Effector memory CD8-positive, alpha-beta T cell (primary cell): ENCODE data around the gene BARX1.
"Not testable (repeated sequence)": the region's sequence is repeated elsewhere in the genome, so short reads cannot be mapped to it uniquely, and the experiment has no call there.

Experiments used
- ATAC-seq: fragments of 150-1000 bp; cut with Tn5 transposase; replicated peaks from 2 replicates; pipeline ENCODE4 v1.10.0; 2021; ENCODE audit warnings: mild to moderate bottlenecking, moderate library complexity
- DNase-seq, 3 experiments: peaks; one replicate each; pipeline ENCODE4 v3.0.0; 2021
- H3K27ac Mint-ChIP-seq, 2 donors: one replicate each; pipeline ENCODE4 v1.8.0; 2022; ENCODE audit warnings: mild to moderate bottlenecking in 2 of 2, mixed read lengths in 2 of 2, moderate library complexity in 2 of 2
- H3K27me3 Mint-ChIP-seq, 2 donors: one replicate each; pipeline ENCODE4 v1.8.0; 2022; ENCODE audit warnings: mixed read lengths in 2 of 2
- H3K36me3 Mint-ChIP-seq: one replicate; pipeline ENCODE4 v1.8.0; 2022; ENCODE audit warnings: mild to moderate bottlenecking, moderate library complexity, mixed read lengths; ENCODE audit not compliant: insufficient read depth
- H3K4me1 Mint-ChIP-seq, 2 donors: one replicate each; pipeline ENCODE4 v1.8.0; 2022; ENCODE audit warnings: low read depth in 2 of 2, mixed read lengths in 2 of 2
- H3K4me3 Mint-ChIP-seq, 2 donors: one replicate each; pipeline ENCODE4 v1.8.0; 2022; ENCODE audit warnings: mild to moderate bottlenecking in 2 of 2, mixed read lengths in 2 of 2, moderate library complexity in 2 of 2
- H3K9me3 Mint-ChIP-seq, 2 donors: one replicate each; pipeline ENCODE4 v1.8.0; 2022; ENCODE audit warnings: mixed read lengths in 2 of 2

BARX1 gene

DNA sequence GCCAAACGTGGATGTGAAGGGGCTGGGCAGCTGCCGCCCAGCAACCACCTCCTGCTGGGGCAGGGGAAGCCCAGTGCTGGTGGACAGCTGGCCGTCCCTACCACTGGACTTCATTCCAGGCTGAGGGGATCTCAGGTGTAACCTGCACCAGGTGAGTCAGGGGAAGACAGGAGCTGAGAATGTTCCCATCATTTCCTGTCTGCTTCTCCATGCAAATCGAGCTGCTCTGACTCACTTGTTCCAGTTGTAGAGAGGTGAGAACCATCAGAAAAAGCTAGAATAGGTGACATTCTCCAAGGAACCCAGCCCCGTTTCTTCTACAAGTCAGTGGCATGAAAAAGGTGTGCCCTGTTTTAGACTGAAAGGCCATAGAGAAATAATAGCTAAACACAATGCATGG, 21.8 kb upstream of the BARX1 start:
- DNase-seq (no peak), ATAC-seq (no peak)
- H3K27me3 Mint-ChIP-seq: peaks cover 29 to 70% of the 10 kb centered on the region in 2 donors
- H3K4me1 Mint-ChIP-seq: no peaks in the 10 kb centered on the region
- no peak overlapping the region for H3K27ac Mint-ChIP-seq
- peaks cover 0 to 7% of the 10 kb centered on the region in 2 donors for H3K9me3 Mint-ChIP-seq
- H3K4me3 Mint-ChIP-seq: no peak overlapping the region
- no peaks in the 10 kb centered on the region for H3K36me3 Mint-ChIP-seq

DNA sequence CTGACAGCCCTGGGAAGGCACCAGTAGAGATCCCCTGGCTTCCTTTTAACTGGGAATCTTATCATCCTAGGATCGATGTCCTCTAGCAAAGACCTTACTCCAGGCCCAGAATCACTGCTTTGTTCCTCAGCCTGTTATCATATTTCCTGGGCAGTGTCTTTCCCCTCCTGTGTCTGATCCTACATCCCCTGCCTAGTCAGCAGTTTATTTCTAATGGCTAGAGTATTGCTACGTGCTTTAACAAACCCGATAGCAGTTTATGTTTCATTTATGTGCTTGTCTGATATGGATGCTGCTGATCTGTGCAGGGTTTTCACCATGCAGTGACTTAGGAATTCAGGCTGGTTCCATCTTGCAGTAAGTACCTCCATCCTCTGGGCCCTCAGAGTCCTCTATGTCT, 20.9 kb upstream of the BARX1 start:
- H3K27ac Mint-ChIP-seq: no peak overlapping the region

DNA sequence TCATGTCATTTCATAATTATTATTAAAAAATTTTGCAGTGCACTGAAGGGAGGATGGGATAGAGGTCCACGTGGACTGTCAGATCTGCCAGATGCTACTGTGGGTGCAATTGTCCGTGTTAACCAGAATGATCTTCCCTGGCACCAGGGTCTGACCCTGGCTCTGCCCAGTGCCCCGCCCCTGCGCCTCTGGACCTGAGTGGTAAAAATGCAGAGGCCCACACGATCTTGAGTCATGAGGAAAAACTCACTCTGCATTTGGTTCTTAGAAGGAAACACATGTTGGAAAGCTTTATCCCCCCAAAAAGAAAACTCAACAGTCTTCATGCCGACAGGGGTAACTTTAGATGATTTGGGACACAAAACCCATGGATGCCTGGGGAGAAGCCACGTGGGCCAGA, 20.1 kb upstream of the BARX1 start:
- ATAC-seq: no peak
- Mint-ChIP-seq H3K27me3 (peaks cover 28 to 75% of the 10 kb centered on the region in 2 donors), H3K9me3 (peaks cover 0 to 7% of the 10 kb centered on the region in 2 donors), H3K4me3 (no peak overlapping the region), H3K36me3 (no peaks in the 10 kb centered on the region), H3K27ac (no peak overlapping the region), H3K4me1 (no peaks in the 10 kb centered on the region)
- DNase-seq: no peak

More for the DNA sequence above, 20.9 kb upstream of the BARX1 start:
- H3K27me3 Mint-ChIP-seq: peaks cover 21 to 70% of the 10 kb centered on the region in 2 donors
- no peaks in the 10 kb centered on the region for H3K36me3 Mint-ChIP-seq
- peaks cover 0 to 7% of the 10 kb centered on the region in 2 donors for H3K9me3 Mint-ChIP-seq
- H3K4me3 Mint-ChIP-seq: no peak overlapping the region
- DNase-seq (no peak), ATAC-seq (no peak)
- H3K4me1 Mint-ChIP-seq: no peaks in the 10 kb centered on the region

GRCh38 chr9:93974151-93974550, 19.0 kb upstream of the BARX1 start:
- Mint-ChIP-seq H3K9me3 (peaks cover 0 to 7% of the 10 kb centered on the region in 2 donors), H3K36me3 (no peaks in the 10 kb centered on the region), H3K4me1 (no peaks in the 10 kb centered on the region), H3K27ac (no peak overlapping the region), H3K27me3 (peaks cover 18 to 75% of the 10 kb centered on the region in 2 donors), H3K4me3 (no peak overlapping the region)
- ATAC-seq (no peak), DNase-seq (no peak)

DNA sequence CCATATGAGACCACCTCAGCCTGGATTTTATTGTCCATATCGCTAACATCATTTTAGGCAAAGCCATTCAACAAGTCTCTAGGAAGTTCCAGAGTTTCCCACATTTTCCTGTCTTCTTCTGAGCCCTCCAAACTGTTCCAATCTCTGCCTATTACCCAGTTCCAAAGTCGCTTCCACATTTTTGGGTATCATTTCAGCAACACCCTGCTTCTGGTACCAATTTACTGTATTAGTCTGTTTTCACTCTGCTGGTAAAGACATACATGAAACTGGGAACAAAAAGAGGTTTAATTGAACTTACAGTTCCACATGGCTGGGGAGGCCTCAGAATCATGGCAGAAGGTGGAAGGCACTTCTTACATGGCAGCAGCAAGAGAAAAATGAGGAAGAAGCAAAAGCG, 17.5 kb upstream of the BARX1 start:
- not testable (repeated sequence) for H3K9me3 Mint-ChIP-seq, H3K4me3 Mint-ChIP-seq, H3K4me1 Mint-ChIP-seq, H3K27ac Mint-ChIP-seq, ATAC-seq, H3K36me3 Mint-ChIP-seq, DNase-seq
- peaks cover 18 to 70% of the 10 kb centered on the region in 2 donors for H3K27me3 Mint-ChIP-seq

DNA sequence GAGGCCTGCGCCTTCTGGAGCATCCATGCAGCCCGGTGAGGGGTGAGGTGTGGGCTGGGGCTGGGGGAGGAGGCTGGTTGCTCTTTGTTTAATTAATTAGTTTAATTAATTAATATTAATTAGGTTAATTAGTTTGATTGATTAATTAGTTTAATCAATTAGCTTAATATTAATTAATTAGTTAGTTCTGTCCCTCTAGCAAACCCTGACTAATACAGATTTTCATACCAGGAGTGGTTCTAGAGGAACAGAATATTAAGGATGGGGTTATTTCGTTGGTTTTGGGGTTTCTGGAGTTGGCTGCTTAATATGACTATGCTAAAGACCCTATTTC, 14.1 kb upstream of the BARX1 start:
- H3K9me3 Mint-ChIP-seq: peaks cover 0 to 7% of the 10 kb centered on the region in 2 donors
- no peaks in the 10 kb centered on the region for H3K36me3 Mint-ChIP-seq
- no peak for DNase-seq
- H3K27me3 Mint-ChIP-seq: peaks cover 40 to 82% of the 10 kb centered on the region in 2 donors
- no peak overlapping the region for H3K27ac Mint-ChIP-seq
- no peaks in the 10 kb centered on the region for H3K4me1 Mint-ChIP-seq
- no peak overlapping the region for H3K4me3 Mint-ChIP-seq
- no peak for ATAC-seq

DNA sequence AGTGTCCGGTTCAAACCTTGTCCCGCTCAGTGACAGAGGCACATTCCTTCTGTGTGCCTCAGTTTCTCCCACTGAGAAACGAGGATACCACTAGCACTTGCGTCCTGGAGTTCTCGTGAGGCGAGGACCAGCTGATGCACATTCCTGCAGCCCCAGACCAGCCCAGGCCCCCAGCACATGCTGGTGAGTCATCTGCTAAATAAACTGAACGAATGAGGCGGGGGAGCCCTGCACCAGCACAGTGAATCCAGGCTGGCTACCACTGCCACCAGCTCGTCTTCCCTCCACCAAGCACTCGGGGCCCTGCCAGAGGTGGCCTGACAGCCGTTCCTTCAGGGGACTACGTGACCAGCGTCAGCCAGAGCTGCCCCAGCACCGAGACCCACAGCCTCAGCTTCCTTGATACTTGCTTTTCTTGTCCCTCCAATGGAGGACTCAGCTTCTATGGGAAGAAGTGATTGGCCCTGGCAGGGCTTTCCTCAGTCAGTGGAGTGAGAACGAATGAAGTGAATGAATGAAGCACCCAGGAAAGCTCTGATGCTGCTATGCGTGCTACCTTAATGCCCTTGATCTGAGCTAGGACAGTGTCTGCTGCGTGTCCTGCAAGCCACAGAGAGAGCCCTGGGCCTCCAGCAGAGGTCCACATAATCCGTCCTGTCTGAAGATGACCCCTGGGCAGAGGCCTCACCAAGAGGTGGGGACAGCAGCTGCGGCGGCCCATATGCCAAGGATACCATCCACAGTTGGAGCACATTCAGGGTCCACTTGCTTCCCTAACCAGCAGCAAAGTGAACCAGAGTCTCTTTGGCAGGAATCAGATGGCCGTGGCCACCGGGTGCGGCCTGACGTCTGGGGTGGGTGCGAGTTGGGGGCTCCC, 13.5 kb upstream of the BARX1 start:
- no peak overlapping the region for H3K4me3 Mint-ChIP-seq
- H3K36me3 Mint-ChIP-seq: no peaks in the 10 kb centered on the region
- H3K9me3 Mint-ChIP-seq: peaks cover 0 to 7% of the 10 kb centered on the region in 2 donors
- no peak overlapping the region for H3K27ac Mint-ChIP-seq
- ATAC-seq (no peak), DNase-seq (no peak)
- H3K27me3 Mint-ChIP-seq: peaks cover 41 to 84% of the 10 kb centered on the region in 2 donors
- H3K4me1 Mint-ChIP-seq: no peaks in the 10 kb centered on the region

DNA sequence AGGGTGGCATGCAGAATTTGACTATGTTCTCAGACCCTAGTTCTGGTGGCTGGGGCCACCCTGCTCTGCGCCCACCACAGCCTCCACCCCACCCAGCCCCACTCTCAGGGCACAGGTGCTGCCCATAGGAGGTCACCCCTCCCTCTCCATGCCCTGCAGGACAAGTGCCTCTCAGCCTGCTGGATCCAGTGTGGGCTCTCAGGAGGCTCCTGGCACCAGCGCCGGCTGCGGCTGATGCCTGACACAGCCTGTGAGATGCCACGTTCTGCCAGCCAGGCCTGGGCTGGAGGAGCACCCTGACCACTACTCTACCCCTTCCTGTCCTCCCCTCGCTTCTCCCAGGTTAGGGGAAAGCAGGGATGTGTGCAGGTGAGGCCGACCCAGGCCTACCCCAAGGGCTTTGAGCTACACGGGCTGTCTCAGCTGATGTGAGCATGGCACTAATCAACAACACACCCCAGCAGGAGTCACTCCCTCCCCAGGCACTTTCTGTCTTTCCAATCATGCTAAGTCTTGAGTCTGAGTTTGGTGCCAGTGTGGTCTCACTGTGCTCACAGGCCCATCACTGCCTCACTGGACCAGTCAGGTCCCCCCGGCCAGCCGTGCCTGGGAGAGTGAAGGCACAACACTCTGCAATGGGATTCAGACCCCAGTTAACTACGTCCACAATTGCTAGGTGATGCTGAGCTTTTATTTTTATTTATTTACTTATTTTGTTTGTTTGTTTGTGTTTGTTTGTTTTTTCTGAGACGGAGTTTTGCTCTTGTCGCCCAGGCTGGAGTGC, 12.1 kb upstream of the BARX1 start:
- Mint-ChIP-seq H3K9me3 (no peaks in the 10 kb centered on the region), H3K4me1 (peaks cover 6 to 7% of the 10 kb centered on the region in 2 donors), H3K36me3 (no peaks in the 10 kb centered on the region), H3K4me3 (no peak overlapping the region), H3K27ac (no peak overlapping the region), H3K27me3 (peaks cover 43 to 86% of the 10 kb centered on the region in 2 donors)
- no peak for ATAC-seq
- no peak for DNase-seq

DNA sequence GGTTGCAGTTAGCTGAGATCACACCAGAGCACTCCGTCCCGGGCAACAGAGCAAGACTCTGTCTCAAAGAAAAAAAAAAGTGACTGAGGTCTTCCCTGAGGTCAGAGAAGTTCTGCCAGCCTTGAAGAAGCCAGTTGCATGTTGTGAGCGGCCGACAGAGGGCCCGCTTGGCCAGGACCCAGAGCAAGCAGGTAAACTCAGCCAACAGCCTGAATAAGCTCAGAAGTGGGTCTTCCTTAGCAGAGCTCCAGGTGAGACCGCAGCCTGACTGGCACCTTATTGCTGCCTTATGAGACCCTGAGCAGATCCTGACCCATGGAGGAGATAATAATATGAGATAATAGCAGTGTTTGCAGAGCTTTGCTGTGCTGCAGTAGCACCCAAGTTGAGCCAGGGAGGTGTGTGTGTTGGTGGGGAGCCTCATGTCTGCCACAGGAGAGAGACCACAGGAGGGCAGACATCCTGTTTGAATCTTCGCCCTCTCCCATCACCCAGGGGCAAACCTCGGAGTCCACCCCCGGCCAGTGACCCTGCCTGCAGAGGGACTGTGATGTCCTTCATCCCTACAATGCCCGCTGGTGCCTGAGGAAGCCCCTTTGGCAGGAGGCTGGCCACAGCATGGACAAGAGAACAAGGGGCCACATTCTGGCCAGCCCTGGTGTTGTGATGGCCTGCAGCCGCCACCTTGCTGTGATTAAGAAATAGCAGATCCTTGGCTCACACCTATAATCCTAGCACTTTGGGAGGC, 10.8 kb upstream of the BARX1 start:
- Mint-ChIP-seq H3K4me1 (peaks cover 8% of the 10 kb centered on the region in 2 donors), H3K27me3 (peaks cover 53 to 83% of the 10 kb centered on the region in 2 donors), H3K27ac (no peak overlapping the region), H3K9me3 (no peaks in the 10 kb centered on the region), H3K36me3 (no peaks in the 10 kb centered on the region), H3K4me3 (no peak overlapping the region)
- no peak for ATAC-seq
- no peak for DNase-seq

DNA sequence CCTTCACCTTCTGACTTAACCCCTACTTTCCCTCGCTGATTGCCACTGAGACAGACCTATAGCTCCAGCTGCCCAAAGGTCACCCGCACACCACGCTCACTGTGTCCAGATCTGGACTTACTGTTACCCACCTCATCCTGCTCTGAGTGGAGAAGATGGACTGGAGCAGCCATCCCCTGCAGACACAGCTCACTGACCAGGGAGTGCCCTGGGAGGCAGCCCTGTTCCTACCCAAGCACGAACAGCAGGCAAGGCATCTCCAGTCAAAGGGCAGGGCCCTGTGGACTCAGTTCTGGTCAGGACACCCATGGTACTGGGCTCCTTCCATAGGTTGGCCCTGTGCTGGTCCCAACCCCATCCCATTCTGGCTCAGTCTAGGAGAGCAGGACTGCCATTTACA, 9.5 kb upstream of the BARX1 start:
- Mint-ChIP-seq H3K4me1 (peaks cover 12 to 14% of the 10 kb centered on the region in 2 donors), H3K27ac (no peak overlapping the region), H3K27me3 (peaks cover 56 to 83% of the 10 kb centered on the region in 2 donors), H3K9me3 (no peaks in the 10 kb centered on the region), H3K4me3 (no peak overlapping the region), H3K36me3 (no peaks in the 10 kb centered on the region)
- DNase-seq: no peak
- ATAC-seq: no peak

DNA sequence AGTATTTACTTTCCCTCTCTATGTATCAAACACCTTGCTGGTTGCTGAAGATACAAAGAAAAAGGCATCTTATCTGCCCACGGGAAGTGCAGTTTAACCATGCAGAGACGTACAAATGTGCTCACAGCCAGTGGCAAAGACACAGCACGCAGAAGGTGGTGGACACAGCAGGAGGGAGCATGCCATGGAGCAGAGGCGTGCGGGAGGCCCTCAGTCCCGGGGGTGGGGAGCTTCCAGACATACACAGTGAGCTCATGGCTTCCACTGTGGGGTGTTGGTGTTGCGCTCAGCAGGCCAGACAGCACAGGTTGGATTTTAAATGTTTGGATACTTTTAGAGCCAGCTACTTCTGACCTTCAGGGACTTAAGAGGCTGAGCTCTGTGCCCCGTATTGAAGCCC, 8.8 kb upstream of the BARX1 start:
- no peak for ATAC-seq
- peaks cover 16 to 19% of the 10 kb centered on the region in 2 donors for H3K4me1 Mint-ChIP-seq
- H3K4me3 Mint-ChIP-seq: no peak overlapping the region
- no peaks in the 10 kb centered on the region for H3K36me3 Mint-ChIP-seq
- DNase-seq: no peak
- no peaks in the 10 kb centered on the region for H3K9me3 Mint-ChIP-seq
- H3K27me3 Mint-ChIP-seq: peaks cover 63 to 83% of the 10 kb centered on the region in 2 donors
- no peak overlapping the region for H3K27ac Mint-ChIP-seq

DNA sequence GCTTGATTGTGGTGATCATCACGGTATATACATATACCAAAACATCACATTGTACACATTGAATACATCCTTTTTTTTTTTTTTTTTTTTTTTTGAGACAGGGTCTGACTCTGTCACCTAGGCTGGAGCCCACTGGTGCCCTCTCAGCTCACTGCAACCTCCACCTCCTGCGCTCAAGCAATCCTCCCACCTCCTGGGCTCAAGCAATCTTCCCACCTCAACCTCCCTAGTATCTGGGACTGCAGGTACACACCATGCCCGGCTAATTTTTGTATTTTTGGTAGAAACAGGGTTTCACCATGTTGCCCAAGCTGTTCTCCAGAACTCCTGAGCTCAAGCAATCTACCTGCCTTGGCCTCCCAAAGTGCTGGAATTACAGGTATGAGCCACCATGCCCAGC, 8.3 kb upstream of the BARX1 start:
- H3K27me3 Mint-ChIP-seq: peaks cover 67 to 83% of the 10 kb centered on the region in 2 donors
- not testable (repeated sequence) for H3K27ac Mint-ChIP-seq, H3K4me3 Mint-ChIP-seq, DNase-seq, ATAC-seq, H3K36me3 Mint-ChIP-seq, H3K9me3 Mint-ChIP-seq
- H3K4me1 Mint-ChIP-seq: peaks cover 19 to 20% of the 10 kb centered on the region in 2 donors
